A549 (cell line): Measurements from ENCODE around the gene IER2. TPM values are rescaled to one million over a fixed set of nuclear protein-coding genes. Genes with fewer than 3 reads are reported as not detected.

Experiments
- ATAC-seq, 2 experiments: fragments of 200-7000 bp in 1 of 2; fragments of >200 bp in 1 of 2; cut with Nextera tagmentation in 1 of 2; cut with Tn5 transposase in 1 of 2; 3 replicates each; pipeline versions ENCODE4 v1.8.0 to v1.9.1; 2018 to 2020; ENCODE audit warnings: mild to moderate bottlenecking in 1 of 2, moderate library complexity in 1 of 2
- CTCF ChIA-PET: fragments of 300-600 bp; sonication (Branson Sonifier 250); formaldehyde crosslinking; extraction: SDS; loops from one replicate; lab custom pipeline; 2021; ENCODE audit warnings: antibody characterized with exemption, inconsistent platforms; lab: Yijun Ruan, JAX
- POLR2A ChIA-PET: fragments of 350-600 bp; formaldehyde crosslinking; extraction: SDS; loops from one replicate; lab custom pipeline; 2021; ENCODE audit warnings: antibody characterized with exemption, inconsistent platforms; lab: Yijun Ruan, JAX
- DNase-seq, 2 experiments: peaks; one replicate each; pipeline versions ENCODE4 v3.0.0 to v3.0.0-alpha.2; 2011 to 2016; ENCODE audit warnings: low read depth in 1 of 2, low spot score in 1 of 2
- FAIRE-seq: peaks from 2 replicates; lab custom pipeline; 2011; peaks lifted over from hg19 to GRCh38; lab: Jason Lieb, UNC
- H3K27ac ChIP-seq, 2 experiments: fragments of >200 bp; sonication (Bioruptor Twin); formaldehyde crosslinking; 3 replicates each; pipeline ENCODE4 v1.5.1; 2016 to 2017
- H3K4me1 ChIP-seq: fragments of >200 bp; sonication (Bioruptor Twin); formaldehyde crosslinking; 3 replicates; pipeline ENCODE4 v1.6.1; 2016
- H3K4me2 ChIP-seq: fragments of >200 bp; sonication (Bioruptor Twin); formaldehyde crosslinking; 3 replicates; pipeline ENCODE4 v1.6.1; 2016
- H3K4me3 ChIP-seq: fragments of >200 bp; sonication (Bioruptor Twin); formaldehyde crosslinking; 3 replicates; pipeline ENCODE4 v1.5.1; 2016
- H3K9me3 ChIP-seq: fragments of >200 bp; sonication (Bioruptor Twin); formaldehyde crosslinking; 3 replicates; pipeline ENCODE4 v1.6.1; 2016
- CEBPB ChIP-seq, 2 experiments: fragments of >200 bp in 1 of 2; sonication (Bioruptor Twin) in 1 of 2; formaldehyde crosslinking in 1 of 2; IDR thresholded peaks; 2 replicates each; pipeline ENCODE4 v1.6.1; 2012 to 2016
- CHD2 ChIP-seq: fragments of 150-350 bp; IDR thresholded peaks from 2 replicates; pipeline ENCODE4 v1.6.1; 2014; ENCODE audit warnings: low read length; ENCODE audit not compliant: partially characterized antibody
- EHMT2 ChIP-seq: fragments of 200-600 bp; sonication (generic); IDR thresholded peaks from 2 replicates; pipeline ENCODE4 v1.6.1; 2016; ENCODE audit warnings: antibody characterized with exemption, low read depth, mild to moderate bottlenecking, moderate library complexity
- FOSL2 ChIP-seq, 2 experiments: fragments of 450-650 bp in 1 of 2; fragments of >200 bp in 1 of 2; sonication (Bioruptor Twin) in 1 of 2; formaldehyde crosslinking; IDR thresholded peaks; 2 replicates each; pipeline versions ENCODE4 v1.5.0 to v1.6.1; 2016 to 2020; ENCODE audit warnings: mild to moderate bottlenecking in 1 of 2, moderate library complexity in 1 of 2
- FOXS1 ChIP-seq: fragments of 250-450 bp; sonication (Bioruptor Pico); IDR thresholded peaks from 2 replicates; pipeline ENCODE4 v1.5.0; 2020; ENCODE audit warnings: mild to moderate bottlenecking, moderate library complexity
- HDAC2 ChIP-seq: fragments of 200-600 bp; sonication (generic); IDR thresholded peaks from 2 replicates; pipeline ENCODE4 v1.6.1; 2016
- HOXB5 ChIP-seq: fragments of 250-450 bp; sonication (Bioruptor Pico); IDR thresholded peaks from 2 replicates; pipeline ENCODE4 v1.5.0; 2020; ENCODE audit warnings: mild to moderate bottlenecking, moderate library complexity
- KDM5A ChIP-seq: fragments of 200-600 bp; sonication (generic); IDR thresholded peaks from 2 replicates; pipeline ENCODE4 v1.6.1; 2016; ENCODE audit warnings: antibody characterized with exemption, mild to moderate bottlenecking
- MAFK ChIP-seq: fragments of 450-650 bp; IDR thresholded peaks from 2 replicates; pipeline ENCODE4 v1.6.1; 2014; ENCODE audit not compliant: partially characterized antibody
- MAZ ChIP-seq: fragments of 150-350 bp; IDR thresholded peaks from 2 replicates; pipeline ENCODE4 v1.6.1; 2014; ENCODE audit warnings: antibody characterized with exemption, low read depth, low read length, borderline replicate concordance
- NPAS2 ChIP-seq: fragments of 250-450 bp; sonication (Bioruptor Pico); IDR thresholded peaks from 2 replicates; pipeline ENCODE4 v1.8.0; 2022; ENCODE audit warnings: mild to moderate bottlenecking, moderate library complexity, borderline replicate concordance
- PHF8 ChIP-seq: fragments of 200-600 bp; sonication (generic); IDR thresholded peaks from 2 replicates; pipeline ENCODE4 v1.6.1; 2016; ENCODE audit warnings: low read depth, mild to moderate bottlenecking, antibody characterized with exemption, moderate library complexity, borderline replicate concordance
- POLR2A ChIP-seq: IDR thresholded peaks from 2 replicates; pipeline ENCODE4 v1.6.1; 2012; ENCODE audit warnings: mild to moderate bottlenecking, low read length
- RAD21 ChIP-seq, 2 experiments: fragments of >200 bp in 1 of 2; sonication (Bioruptor Twin) in 1 of 2; formaldehyde crosslinking in 1 of 2; IDR thresholded peaks in 1 of 2; conservative IDR thresholded peaks in 1 of 2; 2 replicates in 1 of 2; 3 replicates in 1 of 2; pipeline ENCODE4 v1.6.1; 2012 to 2018; ENCODE audit warnings: inconsistent platforms in 1 of 2
- RFX5 ChIP-seq: fragments of 450-650 bp; IDR thresholded peaks from 2 replicates; pipeline ENCODE4 v1.7.1; 2014; ENCODE audit warnings: antibody characterized with exemption, mild to moderate bottlenecking, moderate library complexity
- SMC3 ChIP-seq: fragments of >200 bp; sonication (Bioruptor Twin); formaldehyde crosslinking; IDR thresholded peaks from 3 replicates; pipeline ENCODE4 v1.6.1; 2018; ENCODE audit warnings: inconsistent platforms
- ZC3H11A ChIP-seq: fragments of 450-650 bp; IDR thresholded peaks from 2 replicates; pipeline ENCODE4 v1.6.1; 2014; ENCODE audit warnings: antibody characterized with exemption, mild to moderate bottlenecking
- WGBS: methylation state at CpG from one replicate; pipeline ENCODE4 v1.1.6; 2017; ENCODE audit errors: missing lambda C conversion rate; 5-methylcytosine and 5-hydroxymethylcytosine counted together
- polyA plus RNA-seq, 4 experiments: library from polyadenylated mRNA; depleted of rRNA in 3 of 4; stranded (reverse); fragments of >200 nt; fragmentation: RNase III in 1 of 4; extraction: RNeasy Plus Mini Kit Qiagen cat#74134 plus additional on column Dnase treatment in 1 of 4; gene quantifications; 2 replicates in 3 of 4; 3 replicates in 1 of 4; pipeline ENCODE4 v1.2.3, GENCODE V29; 2011 to 2017
- TF ChIP-seq, protein P1 (sequence below): fragments of 150-350 bp; IDR thresholded peaks from 2 replicates; pipeline ENCODE4 v1.6.1; 2014; ENCODE audit warnings: low read depth, mild to moderate bottlenecking, low read length
- TF ChIP-seq, protein P2 (sequence below): IDR thresholded peaks from 2 replicates; pipeline ENCODE4 v1.6.1; 2012
- TF ChIP-seq, protein P3 (sequence below): fragments of 450-650 bp; IDR thresholded peaks from 2 replicates; pipeline ENCODE4 v1.6.1; 2014; ENCODE audit warnings: antibody characterized with exemption
- TF ChIP-seq, protein P4 (sequence below): fragments of 250-450 bp; sonication (Bioruptor Pico); IDR thresholded peaks from 2 replicates; pipeline ENCODE4 v1.5.0; 2020; ENCODE audit warnings: low read depth, mild to moderate bottlenecking, moderate library complexity

Gene IER2
- polyA plus RNA-seq, 2 of the 4 experiments (the other 2 are of a cell fraction): 39.9 to 75.7 TPM

DNA sequence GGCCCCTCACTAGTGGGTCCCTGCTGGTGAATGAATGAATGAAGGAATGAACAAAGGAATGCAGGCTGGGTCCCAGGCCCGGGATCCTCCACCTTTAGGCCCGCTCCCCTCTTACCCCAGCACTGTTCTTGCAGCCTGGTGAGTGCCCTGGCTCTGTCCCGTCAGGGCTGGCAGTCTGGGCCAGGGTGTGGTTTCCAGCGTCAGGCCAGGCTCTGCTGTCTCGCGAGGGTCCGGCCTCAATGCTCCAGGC is 47.9 kb upstream of the IER2 start:
- Histone ChIP-seq H3K27ac (peak overlapping the region; percentile 30 to 73; a peak in 5 of 6 replicates), H3K9me3 (no peaks in the 10 kb centered on the region), H3K4me1 (no peaks in the 10 kb centered on the region), H3K4me3 (no peak overlapping the region)
- ATAC-seq: peak; percentile 33 to 60; a peak in 3 of 6 replicates
- no peak for DNase-seq
- FAIRE-seq: no peak
- POLR2A ChIA-PET: no interaction called here
- CTCF ChIA-PET: interaction anchor here (3.3 kb wide), 1 partner anchor 124 kb away, joined by 15 read pairs; no protein-coding TSS in a partner anchor
- WGBS: 88% methylated on average over 4 of the region's 7 CpGs
- TF ChIP-seq CHD2 (peak; percentile 25), FOSL2 (IDR thresholded peaks at IDR 0.05) (no peak), FOSL2 (CRISPR knock-in tag; IDR thresholded peaks at IDR 0.05) (no peak)
- TF ChIP-seq, all 56 proteins: peak for 1
- peak overlapping the region; percentile 58 for H3K4me2 ChIP-seq

DNA sequence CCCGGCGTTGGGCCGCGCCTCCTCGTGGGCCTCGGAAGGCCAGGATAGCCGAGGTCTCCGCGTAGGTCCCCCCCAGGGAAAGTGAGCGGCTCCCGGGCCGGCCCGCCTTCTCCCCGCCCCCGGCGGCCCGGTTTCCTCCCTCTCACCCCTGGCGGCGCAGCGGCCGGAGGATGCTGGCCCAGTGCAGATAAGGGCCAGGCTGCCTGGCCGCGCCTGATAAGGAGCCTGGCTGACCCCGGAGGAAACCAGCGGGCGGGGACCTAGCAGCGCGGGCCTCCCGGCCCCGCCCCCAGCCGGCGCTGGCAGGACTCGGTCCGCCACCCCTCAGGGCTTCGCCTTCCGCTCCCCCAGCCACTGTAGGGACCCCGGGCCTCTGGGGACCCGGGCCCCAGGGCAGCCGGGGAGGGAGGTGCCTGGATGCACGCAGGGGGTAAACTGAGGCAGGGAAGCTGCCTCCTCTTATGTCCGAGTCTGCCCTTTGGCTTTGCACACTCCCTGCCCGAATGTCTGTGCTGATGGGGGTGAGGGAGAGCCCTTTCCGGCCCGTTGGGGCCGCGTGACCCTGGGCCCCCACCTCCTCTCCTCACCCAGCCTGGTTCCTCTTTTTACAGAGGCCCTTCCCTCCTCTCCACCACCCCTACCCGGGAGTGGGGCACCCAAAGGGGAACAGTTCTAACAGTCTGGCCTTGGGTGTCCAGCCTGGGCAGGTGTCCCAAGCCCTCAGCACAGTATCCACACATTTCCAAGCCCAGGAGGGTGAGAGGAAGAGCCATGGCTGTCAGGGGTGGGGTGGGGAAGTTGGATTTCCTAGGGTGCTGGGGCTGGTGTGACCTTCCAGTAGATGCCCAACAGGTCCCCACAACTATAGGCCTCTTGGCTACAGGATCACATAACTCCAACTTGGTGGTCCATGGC is 47.3 kb upstream of the IER2 start, which contains the start of gene LYL1:
Gene LYL1, minus strand, starts transcription at position 193 of the 915 bp plus-strand sequence. CDS start 1,687 bp downstream, outside the sequence.
- Histone ChIP-seq H3K27ac (peak within 1 kb of the TSS; percentile 30 to 73; a peak in 5 of 6 replicates), H3K4me1 (no peaks in the 10 kb centered on the region), H3K4me2 (peak within 1 kb of the TSS; percentile 58), H3K9me3 (no peaks in the 10 kb centered on the region), H3K4me3 (no peak within 1 kb of the TSS)
- no peak for TF ChIP-seq NPAS2 (CRISPR knock-in tag)
- no peak for TF ChIP-seq ZC3H11A
- TF ChIP-seq FOXS1 (CRISPR knock-in tag): no peak
- TF ChIP-seq SMC3: no peak
- no peak for TF ChIP-seq POLR2A
- no peak for TF ChIP-seq MAZ
- no peak for FAIRE-seq
- CTCF ChIA-PET: interaction anchor here (3.9 kb wide), 1 partner anchor 9 kb away, joined by 23 read pairs; no protein-coding TSS in a partner anchor
- DNase-seq: peak in 1 of 2 experiments; percentile 18
- POLR2A ChIA-PET: no interaction called here
- WGBS: 47% methylated on average over 15 of the region's 47 CpGs
- peak in 1 of 2 experiments; percentile 70; a peak in 3 of 6 replicates for ATAC-seq

DNA sequence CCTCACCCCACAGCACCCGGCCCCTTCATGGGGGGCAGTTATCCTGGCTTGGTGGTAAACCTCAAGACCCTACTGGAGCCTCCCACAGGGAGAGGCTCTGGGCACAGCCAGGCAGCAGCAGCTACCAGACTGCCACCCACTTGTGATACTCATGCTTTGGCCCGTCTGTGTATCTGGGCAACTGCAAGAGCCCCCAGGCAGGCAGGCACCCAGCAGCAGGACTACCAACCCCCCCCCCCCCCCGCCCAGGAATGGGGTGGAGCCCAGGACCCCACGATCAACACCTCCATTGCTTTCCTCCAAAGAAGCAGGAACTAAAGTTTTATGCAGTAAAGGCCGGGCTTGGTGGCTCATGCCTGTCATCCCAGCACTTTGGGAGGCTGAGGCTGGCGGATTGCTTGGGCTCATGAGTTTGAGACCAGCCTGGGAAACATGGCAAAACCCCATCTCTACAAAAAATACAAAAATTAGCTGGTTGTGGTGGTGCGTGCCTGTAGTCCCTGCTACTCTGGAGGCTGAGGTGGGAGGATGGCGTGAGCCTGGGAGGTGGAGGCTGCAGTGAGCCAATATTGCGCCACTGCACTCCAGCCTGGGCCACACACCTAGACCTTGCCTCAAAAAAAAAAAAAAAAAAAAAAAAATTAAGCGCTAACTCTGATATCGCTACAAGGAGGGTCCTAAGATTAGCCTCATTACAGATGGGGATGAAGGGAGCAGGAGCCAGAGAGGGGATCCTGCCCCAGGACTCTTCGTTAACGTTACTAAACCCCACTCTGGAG is 46.4 kb upstream of the IER2 start:
- DNase-seq (no peak), FAIRE-seq (no peak)
- WGBS: 94% methylated on average over 10 of the region's 13 CpGs
- Histone ChIP-seq H3K4me2 (no peak overlapping the region), H3K4me1 (no peaks in the 10 kb centered on the region), H3K9me3 (no peaks in the 10 kb centered on the region), H3K27ac (no peak overlapping the region), H3K4me3 (no peak overlapping the region)
- CTCF ChIA-PET: interaction anchor here (1.3 to 3.9 kb wide), 4 partner anchors 10 to 135 kb away, joined by 3 to 23 read pairs (median 10); partner anchors contain the start of gene DAND5
- TF ChIP-seq CEBPB (IDR thresholded peaks at IDR 0.05) (no peak), KDM5A (no peak), PHF8 (no peak), EHMT2 (no peak), RFX5 (no peak), MAFK (no peak), RAD21 (conservative IDR thresholded peaks at IDR 0.05 in 1 of 2, IDR thresholded peaks at IDR 0.05 in 1 of 2) (no peak), HOXB5 (CRISPR knock-in tag) (no peak), HDAC2 (no peak), FOSL2 (IDR thresholded peaks at IDR 0.05) (no peak), FOSL2 (CRISPR knock-in tag; IDR thresholded peaks at IDR 0.05) (no peak)
- TF ChIP-seq, protein P1, sequence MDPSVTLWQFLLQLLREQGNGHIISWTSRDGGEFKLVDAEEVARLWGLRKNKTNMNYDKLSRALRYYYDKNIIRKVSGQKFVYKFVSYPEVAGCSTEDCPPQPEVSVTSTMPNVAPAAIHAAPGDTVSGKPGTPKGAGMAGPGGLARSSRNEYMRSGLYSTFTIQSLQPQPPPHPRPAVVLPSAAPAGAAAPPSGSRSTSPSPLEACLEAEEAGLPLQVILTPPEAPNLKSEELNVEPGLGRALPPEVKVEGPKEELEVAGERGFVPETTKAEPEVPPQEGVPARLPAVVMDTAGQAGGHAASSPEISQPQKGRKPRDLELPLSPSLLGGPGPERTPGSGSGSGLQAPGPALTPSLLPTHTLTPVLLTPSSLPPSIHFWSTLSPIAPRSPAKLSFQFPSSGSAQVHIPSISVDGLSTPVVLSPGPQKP: no peak
- TF ChIP-seq, protein P2, sequence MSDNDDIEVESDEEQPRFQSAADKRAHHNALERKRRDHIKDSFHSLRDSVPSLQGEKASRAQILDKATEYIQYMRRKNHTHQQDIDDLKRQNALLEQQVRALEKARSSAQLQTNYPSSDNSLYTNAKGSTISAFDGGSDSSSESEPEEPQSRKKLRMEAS: no peak
- TF ChIP-seq, protein P3, sequence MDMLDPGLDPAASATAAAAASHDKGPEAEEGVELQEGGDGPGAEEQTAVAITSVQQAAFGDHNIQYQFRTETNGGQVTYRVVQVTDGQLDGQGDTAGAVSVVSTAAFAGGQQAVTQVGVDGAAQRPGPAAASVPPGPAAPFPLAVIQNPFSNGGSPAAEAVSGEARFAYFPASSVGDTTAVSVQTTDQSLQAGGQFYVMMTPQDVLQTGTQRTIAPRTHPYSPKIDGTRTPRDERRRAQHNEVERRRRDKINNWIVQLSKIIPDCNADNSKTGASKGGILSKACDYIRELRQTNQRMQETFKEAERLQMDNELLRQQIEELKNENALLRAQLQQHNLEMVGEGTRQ: no peak
- TF ChIP-seq, protein P4, sequence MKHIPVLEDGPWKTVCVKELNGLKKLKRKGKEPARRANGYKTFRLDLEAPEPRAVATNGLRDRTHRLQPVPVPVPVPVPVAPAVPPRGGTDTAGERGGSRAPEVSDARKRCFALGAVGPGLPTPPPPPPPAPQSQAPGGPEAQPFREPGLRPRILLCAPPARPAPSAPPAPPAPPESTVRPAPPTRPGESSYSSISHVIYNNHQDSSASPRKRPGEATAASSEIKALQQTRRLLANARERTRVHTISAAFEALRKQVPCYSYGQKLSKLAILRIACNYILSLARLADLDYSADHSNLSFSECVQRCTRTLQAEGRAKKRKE (CRISPR knock-in tag): no peak
- TF ChIP-seq, all 56 proteins: peak for 0
- POLR2A ChIA-PET: no interaction called here
- ATAC-seq: no peak
